ENCODE results near the gene TTLL1.
"Not testable (repeated sequence)": the region's sequence is repeated elsewhere in the genome, so short reads cannot be mapped to it uniquely, and the experiment has no call there.

Gene TTLL1

DNA sequence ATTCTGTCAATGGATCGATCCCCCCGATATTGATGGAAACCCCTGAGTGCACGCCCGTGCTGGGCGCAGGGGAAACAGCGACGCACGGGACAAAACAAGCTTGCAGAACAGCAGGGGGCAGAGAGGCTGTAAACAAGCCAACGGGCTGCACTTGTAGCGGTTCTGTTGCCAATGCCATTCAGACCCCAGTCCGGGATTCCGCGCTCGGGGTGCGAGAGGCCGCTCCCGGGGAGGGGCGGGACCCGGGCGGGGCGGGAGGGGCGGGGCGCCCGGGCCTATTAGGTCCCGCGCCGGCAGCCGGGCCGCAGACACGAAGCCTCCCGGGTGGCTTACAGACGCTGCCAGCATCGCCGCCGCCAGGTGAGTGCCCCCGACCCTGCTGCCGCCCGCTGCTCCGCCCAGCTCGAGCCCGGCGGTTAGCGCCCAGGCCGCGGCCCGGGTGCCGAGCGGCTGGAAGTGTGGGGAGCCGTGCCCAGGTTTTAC, 21.3 kb upstream of the TTLL1 start, which contains the start of gene BIK:
Gene BIK, plus strand, starts transcription at position 307 of the 483 bp plus-strand sequence. CDS start 13,273 bp downstream, outside the sequence.
- DNase-seq (ENCODE audit: low read depth) = peak; percentile 19

GRCh38 chr22:43109921-43110443, 20.8 kb upstream of the TTLL1 start:
- no peak for DNase-seq (ENCODE audit: low read depth)

- DNase-seq (ENCODE audit: low read depth) = no peak
These were observed 20.3 kb upstream of the TTLL1 start for GRCh38 chr22:43109511-43109910.

- DNase-seq (ENCODE audit: low read depth) = no peak
These were observed 17.1 kb upstream of the TTLL1 start for GRCh38 chr22:43106302-43106701.

- DNase-seq (ENCODE audit: low read depth) = not testable (repeated sequence)
These were observed 15.8 kb upstream of the TTLL1 start for GRCh38 chr22:43104950-43105349.

DNA sequence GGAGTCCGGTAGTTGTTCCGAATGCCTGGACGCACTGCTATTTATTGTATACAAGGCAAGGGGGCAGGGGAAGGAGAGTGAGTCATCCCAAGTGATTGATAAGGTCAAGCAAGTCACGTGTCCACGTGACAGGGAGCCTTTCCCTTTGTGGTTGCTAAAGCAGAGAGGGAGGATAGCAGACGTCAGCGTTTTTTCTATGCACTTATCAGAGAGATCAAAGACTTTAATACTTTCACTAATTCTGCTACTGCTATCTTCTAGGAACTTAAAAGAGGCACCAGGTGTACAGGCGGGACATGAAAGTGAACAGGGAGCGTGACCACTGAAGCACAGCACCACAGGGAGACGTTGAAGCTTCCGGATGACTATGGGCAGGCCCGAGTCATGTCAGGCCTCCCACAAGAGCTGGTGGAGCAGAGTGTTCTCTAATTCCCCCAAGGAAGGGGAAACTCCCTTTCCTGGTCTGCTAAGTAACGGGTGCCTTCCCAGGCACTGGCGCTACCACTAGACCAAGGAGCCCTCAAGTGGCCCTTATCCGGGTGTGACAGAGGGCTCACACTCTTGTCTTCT, 14.9 kb upstream of the TTLL1 start:
- not testable (repeated sequence) for DNase-seq (ENCODE audit: low read depth)

DNA sequence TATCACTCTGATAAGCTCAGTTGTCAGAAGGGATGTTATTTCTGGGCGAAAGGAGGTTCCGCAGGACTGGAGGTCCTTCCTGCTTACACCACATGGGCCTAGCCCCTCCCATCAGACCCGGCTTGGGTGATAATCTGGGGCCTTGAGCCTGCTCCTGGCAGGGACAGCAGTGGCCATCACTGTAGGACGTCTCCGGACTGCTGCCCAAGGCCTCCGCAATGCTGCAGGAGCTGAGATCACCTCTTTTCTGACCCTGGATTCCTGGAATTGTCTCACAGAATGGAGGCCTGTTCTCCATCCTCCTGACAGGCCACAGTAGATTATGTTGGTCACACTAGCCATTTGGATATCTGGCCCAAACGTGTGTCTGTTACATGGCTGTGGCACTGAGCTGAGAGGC, 12.1 kb upstream of the TTLL1 start:
- DNase-seq (ENCODE audit: low read depth) = no peak

DNA sequence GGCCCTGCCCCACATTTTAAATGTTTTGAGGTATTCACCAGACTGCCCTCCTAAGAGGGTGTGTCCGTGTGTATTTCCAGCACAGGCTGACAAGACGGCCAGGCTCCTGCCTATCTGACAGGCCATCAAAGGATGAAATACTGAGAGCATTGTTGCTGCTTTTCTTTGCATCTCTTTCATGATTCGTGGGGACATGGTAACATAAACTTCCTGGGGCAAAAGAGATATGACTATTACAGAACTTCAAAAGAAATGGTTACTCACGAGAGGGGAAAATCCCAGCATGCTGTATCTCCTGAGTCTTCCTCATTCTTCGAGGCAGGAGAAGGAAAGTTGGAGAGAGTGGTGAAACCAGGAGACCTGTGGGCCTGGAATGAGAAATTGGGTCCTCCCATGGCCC, 11.0 kb upstream of the TTLL1 start:
- no peak for DNase-seq (ENCODE audit: low read depth)

- no peak for DNase-seq (ENCODE audit: low read depth)
These were observed 9.9 kb upstream of the TTLL1 start for GRCh38 chr22:43099095-43099494.

DNA sequence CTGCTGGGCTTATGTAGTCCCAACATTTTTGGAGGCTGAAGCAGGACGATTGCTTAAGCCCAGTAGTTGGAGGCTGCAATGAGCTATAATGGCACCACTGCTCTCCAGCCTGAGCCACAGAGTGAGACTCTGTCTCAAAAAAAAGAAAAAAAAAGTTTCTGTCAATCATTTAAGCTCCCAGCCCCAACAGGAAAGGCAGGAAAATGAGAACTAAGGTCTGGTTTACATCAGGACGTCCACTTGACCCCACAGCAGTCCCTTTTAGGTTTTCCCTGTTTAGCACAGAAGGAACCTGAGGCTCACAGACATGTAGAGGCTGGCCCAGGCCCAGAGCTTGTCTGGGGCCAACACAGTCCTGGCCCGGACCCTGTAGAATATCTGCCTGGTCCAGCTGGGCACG, 9.2 kb upstream of the TTLL1 start:
- no peak for DNase-seq (ENCODE audit: low read depth)

GRCh38 chr22:43096420-43096819, 7.2 kb upstream of the TTLL1 start:
- no peak for DNase-seq (ENCODE audit: low read depth)

DNA sequence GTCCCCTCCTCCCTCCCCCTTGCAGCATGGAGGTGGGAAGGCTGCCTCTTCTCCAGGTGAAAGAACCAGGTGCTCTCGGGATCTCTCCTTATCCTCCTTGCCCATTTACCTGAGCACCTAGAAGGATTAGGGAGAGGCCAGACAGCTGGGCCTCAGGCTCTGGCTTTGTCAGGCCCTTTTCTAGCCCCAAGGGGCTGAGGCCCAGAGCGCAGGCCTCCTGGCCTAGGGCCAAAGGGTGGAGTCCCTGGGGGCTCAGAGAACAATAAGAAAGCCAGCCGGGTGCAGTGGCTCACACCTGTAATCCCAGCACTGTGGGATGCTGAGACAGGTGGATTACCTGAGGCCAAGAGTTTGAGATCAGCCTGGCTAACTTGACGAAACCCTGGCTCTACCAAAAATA, 5.4 kb upstream of the TTLL1 start:
- DNase-seq (ENCODE audit: low read depth) = no peak

DNA sequence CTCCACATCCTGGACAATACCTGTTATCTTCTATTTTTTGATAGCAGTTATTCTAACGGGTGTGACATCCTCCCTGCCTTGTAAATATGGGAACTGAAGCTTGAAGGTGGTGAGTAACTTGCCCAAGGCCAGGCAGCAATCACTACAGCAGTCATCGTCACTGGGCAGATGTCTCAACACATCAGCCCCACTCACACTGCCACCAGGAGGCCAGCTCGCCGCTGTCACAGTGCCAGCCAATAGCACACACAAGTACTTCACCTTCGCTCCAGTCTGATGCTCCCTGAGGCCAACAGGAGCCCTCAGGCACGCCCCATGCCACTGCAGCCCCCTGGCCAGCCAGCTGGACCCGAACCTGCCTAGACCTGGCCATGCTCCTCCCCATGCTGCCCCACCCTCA, 4.9 kb upstream of the TTLL1 start:
- DNase-seq (ENCODE audit: low read depth) = no peak

DNA sequence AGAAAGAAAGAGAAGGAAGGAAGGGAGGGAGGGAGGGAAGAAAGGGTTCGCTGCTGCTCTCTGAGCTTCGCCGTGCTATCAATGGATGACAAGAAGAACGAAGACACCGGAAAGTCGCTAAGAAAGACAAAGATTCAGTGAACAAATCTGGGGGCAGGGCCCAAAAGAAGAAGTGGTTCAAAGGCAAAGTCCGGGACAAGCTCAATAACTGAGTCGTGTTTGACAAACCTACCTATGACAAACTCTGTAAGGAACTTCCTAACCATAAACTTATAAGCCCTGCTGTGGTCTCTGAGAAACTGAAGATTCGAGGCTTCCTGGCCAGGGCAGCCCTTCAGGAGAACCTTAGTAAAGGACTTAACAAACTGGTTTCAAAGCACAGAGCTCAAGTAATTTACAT, 2.9 kb upstream of the TTLL1 start:
- DNase-seq (ENCODE audit: low read depth) = no peak

GRCh38 chr22:43090130-43090789, 1.1 kb upstream of the TTLL1 start:
- no peak for DNase-seq (ENCODE audit: low read depth)

- DNase-seq (ENCODE audit: low read depth) = no peak
These were observed 586 bp downstream of the TTLL1 start for GRCh38 chr22:43088627-43088983.

- no peak for DNase-seq (ENCODE audit: low read depth)
These were observed 3.3 kb downstream of the TTLL1 start for GRCh38 chr22:43085658-43086606.

DNA sequence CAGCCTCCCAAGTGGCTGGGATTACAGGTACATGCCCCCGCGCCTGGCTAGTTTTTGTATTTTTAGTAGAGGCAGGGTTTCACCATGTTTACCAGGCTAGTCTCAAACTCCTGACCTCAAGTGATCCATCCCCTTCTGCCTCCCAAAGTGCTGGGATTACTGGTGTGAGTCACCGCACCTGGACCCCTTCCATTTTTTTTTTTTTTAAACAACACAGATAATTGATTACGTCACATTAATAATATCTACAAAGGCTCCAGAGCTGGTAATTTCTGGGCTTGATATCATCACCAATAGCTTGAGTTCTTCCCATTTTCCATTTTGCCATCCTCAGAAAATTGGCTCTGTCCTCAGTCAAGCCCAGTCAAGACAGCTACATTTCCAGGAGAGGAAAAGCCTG, 7.2 kb downstream of the TTLL1 start:
- no peak for DNase-seq (ENCODE audit: low read depth)

GRCh38 chr22:43080616-43081015, 8.6 kb downstream of the TTLL1 start:
- DNase-seq (ENCODE audit: low read depth) = no peak

GRCh38 chr22:43079742-43080141, 9.4 kb downstream of the TTLL1 start:
- no peak for DNase-seq (ENCODE audit: low read depth)

- no peak for DNase-seq (ENCODE audit: low read depth)
These were observed 10.7 kb downstream of the TTLL1 start for GRCh38 chr22:43078522-43078921.

DNA sequence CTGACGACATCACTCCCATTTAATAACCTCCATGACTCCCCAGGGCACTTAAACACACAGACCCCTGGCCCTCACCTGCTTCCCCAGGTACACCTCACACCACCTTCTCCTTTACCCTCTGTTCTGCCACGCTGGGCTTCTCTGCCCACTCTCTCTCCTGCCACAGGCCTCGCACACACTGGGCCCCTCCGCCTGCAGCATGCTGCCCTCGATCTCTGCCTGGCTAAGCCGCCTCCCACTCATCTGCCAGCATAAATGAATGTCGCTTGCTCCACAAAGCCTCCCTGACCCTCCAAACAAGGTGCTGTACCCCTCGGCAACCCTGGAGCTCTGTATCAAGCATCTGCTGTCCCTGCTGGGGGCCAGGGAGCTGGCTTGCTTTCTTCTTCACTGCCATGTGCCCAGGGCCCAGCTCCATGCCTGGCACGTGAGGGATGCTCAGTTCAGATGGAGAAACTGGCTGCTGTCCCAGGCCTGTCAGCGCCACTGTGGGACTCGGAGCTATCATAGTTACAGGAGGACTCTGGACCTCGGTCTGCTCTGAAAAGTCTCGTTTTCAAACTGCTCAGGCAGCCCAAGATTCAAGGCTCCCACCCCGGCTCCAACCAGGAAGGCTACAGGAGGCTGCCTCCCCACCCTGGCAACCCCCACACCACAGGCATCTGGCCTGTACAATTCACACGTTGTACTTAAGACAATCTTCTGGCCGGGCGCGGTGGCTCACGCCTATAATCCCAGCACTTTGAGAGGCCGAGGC, 11.9 kb downstream of the TTLL1 start:
- DNase-seq (ENCODE audit: low read depth) = no peak

Data from stimulated activated CD8-positive, alpha-beta memory T cell treated with anti-CD3 and anti-CD28 coated beads, Interleukin-4, amount 100 ng/mL, for 24 hours (primary cell).